Endothelial cell of umbilical vein (primary cell): ENCODE measurements around the gene RBM47. TPM values are rescaled to one million over a fixed set of nuclear protein-coding genes. Genes with fewer than 3 reads are reported as not detected.

ENCODE experiments used
- BruUV-seq: library from RNA; stranded (reverse); fragments of 400-500 nt; replicated peaks from 2 replicates; lab custom pipeline; 2021; lab: Mats Ljungman, UMichigan
- CTCF ChIA-PET: fragments of 300-600, 350-600 bp; sonication (Branson Sonifier 250); formaldehyde crosslinking; loops from one replicate; lab custom pipeline; 2021; ENCODE audit warnings: antibody characterized with exemption, inconsistent platforms; lab: Charles Lee
- POLR2A ChIA-PET: fragments of 300-600, 350-600 bp; sonication (Branson Sonifier 250); formaldehyde crosslinking; loops from one replicate; lab custom pipeline; 2021; ENCODE audit warnings: antibody characterized with exemption, inconsistent platforms; lab: Charles Lee
- DNase-seq: peaks from one replicate; pipeline ENCODE4 v3.0.0-alpha.2; 2011; ENCODE audit warnings: low read depth, low spot score
- FAIRE-seq: peaks from 2 replicates; lab custom pipeline; 2011; peaks lifted over from hg19 to GRCh38; lab: Jason Lieb, UNC
- H2AFZ ChIP-seq: 2 replicates; pipeline ENCODE4 v1.6.0; 2012; ENCODE audit warnings: low read depth, low read length, control low read depth, inconsistent platforms
- H3K27ac ChIP-seq: 2 replicates; pipeline ENCODE4 v1.5.1; 2011; ENCODE audit warnings: low read depth, mild to moderate bottlenecking, control low read depth, low read length, moderate library complexity; ENCODE audit not compliant: insufficient read depth
- H3K27me3 ChIP-seq, 2 experiments: 2 replicates each; pipeline versions ENCODE4 v1.6.0 to v1.6.1; 2011; ENCODE audit warnings: low read length in 2 of 2, mixed read lengths in 1 of 2; ENCODE audit not compliant: control insufficient read depth in 2 of 2, insufficient read depth in 2 of 2
- H3K36me3 ChIP-seq, 2 experiments: 2 replicates in 1 of 2; 3 replicates in 1 of 2; pipeline ENCODE4 v1.5.1; 2011; ENCODE audit warnings: low read length in 2 of 2, mild to moderate bottlenecking in 1 of 2, moderate library complexity in 1 of 2; ENCODE audit not compliant: control insufficient read depth in 2 of 2, insufficient read depth in 2 of 2; ENCODE audit errors: extremely low read depth in 1 of 2
- H3K4me1 ChIP-seq: 3 replicates; pipeline ENCODE4 v1.5.1; 2011; ENCODE audit warnings: mild to moderate bottlenecking, low read length; ENCODE audit not compliant: control insufficient read depth, insufficient read depth; ENCODE audit errors: extremely low read depth
- H3K4me2 ChIP-seq: 2 replicates; pipeline ENCODE4 v1.6.1; 2011; ENCODE audit warnings: low read length, control low read depth, mixed read lengths; ENCODE audit not compliant: insufficient read depth
- H3K4me3 ChIP-seq, 3 experiments: fragments of 200-600 bp in 1 of 3; sonication (generic), shearing (Covaris generic) in 1 of 3; replicated peaks in 1 of 3; 2 replicates each; pipeline ENCODE4 v1.5.1; 2011 to 2016; ENCODE audit warnings: control low read depth in 3 of 3, low read length in 3 of 3, mild to moderate bottlenecking in 2 of 3, inconsistent platforms in 1 of 3, low read depth in 1 of 3, moderate library complexity in 1 of 3; ENCODE audit not compliant: insufficient read depth in 1 of 3
- H3K79me2 ChIP-seq: 2 replicates; pipeline ENCODE4 v1.6.0; 2012; ENCODE audit warnings: low read length, inconsistent platforms; ENCODE audit not compliant: control insufficient read depth, insufficient read depth
- H3K9ac ChIP-seq: replicated peaks from 2 replicates; pipeline ENCODE3; 2011; ENCODE audit warnings: low read length, control low read depth; ENCODE audit not compliant: insufficient read depth; ENCODE audit errors: extremely low read depth
- H3K9me1 ChIP-seq: replicated peaks from 3 replicates; pipeline ENCODE4 v1.6.0; 2011; ENCODE audit warnings: mild to moderate bottlenecking, low read length; ENCODE audit not compliant: control insufficient read depth, insufficient read depth; ENCODE audit errors: extremely low read depth
- H3K9me3 ChIP-seq: replicated peaks from 2 replicates; pipeline ENCODE4 v1.5.1; 2012; ENCODE audit warnings: low read length, inconsistent platforms; ENCODE audit not compliant: control insufficient read depth, insufficient read depth
- H4K20me1 ChIP-seq: replicated peaks from 2 replicates; pipeline ENCODE3; 2011; ENCODE audit warnings: mild to moderate bottlenecking, low read length; ENCODE audit not compliant: control insufficient read depth, insufficient read depth; ENCODE audit errors: extremely low read depth
- CTCF ChIP-seq, 2 donors: IDR thresholded peaks; 1 replicate in 1 of 2; 2 replicates in 1 of 2; pipeline ENCODE4 v1.5.1; 2011; ENCODE audit warnings: low read length in 2 of 2, mild to moderate bottlenecking in 2 of 2, moderate library complexity in 2 of 2, control low read depth in 1 of 2, inconsistent platforms in 1 of 2, low read depth in 1 of 2; ENCODE audit not compliant: insufficient read depth in 1 of 2; ENCODE audit errors: extremely low read depth in 1 of 2
- EZH2 ChIP-seq: IDR thresholded peaks from 2 replicates; pipeline ENCODE4 v1.6.1; 2012; ENCODE audit warnings: borderline replicate concordance, low read depth, mild to moderate bottlenecking, moderate library complexity, low read length, inconsistent platforms; ENCODE audit not compliant: severe bottlenecking
- FOS ChIP-seq: IDR thresholded peaks from 2 replicates; pipeline ENCODE4 v1.6.1; 2011; ENCODE audit warnings: mild to moderate bottlenecking, low read length, moderate library complexity, borderline replicate concordance; ENCODE audit not compliant: insufficient read depth
- GATA2 ChIP-seq: IDR thresholded peaks from 2 replicates; pipeline ENCODE4 v1.7.0; 2011; ENCODE audit warnings: low read depth, mild to moderate bottlenecking, moderate library complexity, mixed read lengths, low read length; ENCODE audit not compliant: insufficient read length, insufficient read depth
- JUN ChIP-seq: IDR thresholded peaks from 2 replicates; pipeline ENCODE4 v1.6.1; 2011; ENCODE audit warnings: borderline replicate concordance, low read depth; ENCODE audit not compliant: insufficient read length, insufficient read depth
- MAX ChIP-seq: IDR thresholded peaks from 2 replicates; pipeline ENCODE4 v1.6.1; 2011; ENCODE audit not compliant: insufficient read depth, insufficient read length
- MYC ChIP-seq: IDR thresholded peaks from one replicate; pipeline ENCODE4 v1.6.1; 2011; ENCODE audit warnings: mild to moderate bottlenecking, low read depth, low read length
- POLR2A ChIP-seq: IDR thresholded peaks from 2 replicates; pipeline ENCODE4 v1.6.1; 2012; ENCODE audit warnings: low read depth, mild to moderate bottlenecking, control low read depth, low read length
- POLR2AphosphoS5 ChIP-seq: IDR thresholded peaks from 2 replicates; pipeline ENCODE4 v1.6.1; 2012; ENCODE audit warnings: low read depth, mild to moderate bottlenecking, control low read depth, low read length, moderate library complexity; ENCODE audit not compliant: insufficient read depth
- dilution Hi-C: fragments of 300-500 bp; cut with MboI; formaldehyde crosslinking; loops from one replicate; pipeline ENCODE4 v1.15.0; 2019; ENCODE audit warnings: low sequenced_read_pairs; ENCODE audit not compliant: extremely low pct_ligation_motif_present
- intact Hi-C: fragments of 100-400 bp; cut with micrococcal nuclease; formaldehyde crosslinking; loops from one replicate; pipeline ENCODE4 v1.10.0; 2022
- polyA plus RNA-seq, 4 experiments: library from polyadenylated mRNA; depleted of rRNA in 3 of 4; stranded (reverse) in 3 of 4; unstranded in 1 of 4; fragments of >200 nt; gene quantifications; 2 replicates each; pipeline versions ENCODE4 v1.2.1 to v1.2.3, GENCODE V29; 2011 to 2012; ENCODE audit warnings: missing spikeins in 1 of 4
- total RNA-seq: library from RNA; stranded (reverse); gene quantifications from 2 replicates; pipeline ENCODE4 v1.2.3, GENCODE V29; 2021

RBM47 gene
- total and polyA plus RNA-seq, 2 donors (not counting 3 experiments of a cell fraction or from before 2014, with no cell fraction given), result not detected

DNA sequence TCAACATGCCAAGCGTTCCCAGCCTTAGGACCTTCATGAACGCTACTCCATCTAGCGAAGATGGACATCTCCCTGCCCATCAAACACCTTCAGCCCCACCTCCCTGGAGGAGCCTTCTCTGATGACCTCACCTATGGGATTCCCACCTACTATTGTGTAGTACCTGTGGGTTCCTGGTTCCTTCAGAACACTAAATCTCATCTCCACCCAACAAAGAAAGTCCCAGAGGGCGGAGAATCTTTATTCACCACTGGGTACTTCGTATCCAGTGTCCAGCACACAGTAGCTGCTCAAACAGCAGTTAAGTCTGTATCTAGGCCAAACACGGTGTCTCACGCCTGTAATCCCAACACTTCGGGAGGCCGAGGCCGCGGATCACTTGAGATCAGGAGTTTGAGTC, 10.1 kb downstream of the RBM47 start:
- TF ChIP-seq JUN (no peak), FOS (no peak), MYC (no peak), MAX (no peak), POLR2A (no peak), GATA2 (no peak), CTCF (IDR thresholded peaks at IDR 0.05; ENCODE audit: extremely low read depth in 1 of 2, insufficient read depth in 1 of 2, low read depth in 1 of 2, low read length in 2 of 2) (no peak), POLR2AphosphoS5 (no peak), EZH2 (no peak)
- no peak overlapping the region for H3K4me2 ChIP-seq
- no TSS peak for BruUV-seq
- H3K27me3 ChIP-seq, result no peaks in the 10 kb centered on the region
- dilution Hi-C loops (no loop called here), intact Hi-C loops (no loop called here)
- no peaks in the 10 kb centered on the region for H3K9me1 ChIP-seq
- no peaks in the 10 kb centered on the region for H4K20me1 ChIP-seq
- no peak for DNase-seq
- H3K79me2 ChIP-seq, result no peaks in the 10 kb centered on the region
- H3K4me1 ChIP-seq, result no peaks in the 10 kb centered on the region
- no peak overlapping the region for H2AFZ ChIP-seq
- ChIA-PET CTCF (no interaction called here), POLR2A (no interaction called here)
- H3K9me3 ChIP-seq, result no peaks in the 10 kb centered on the region
- H3K36me3 ChIP-seq, result no peaks in the 10 kb centered on the region
- FAIRE-seq, result no peak
- H3K4me3 ChIP-seq, result no peak overlapping the region
- no peak overlapping the region for H3K27ac ChIP-seq
- no peak overlapping the region for H3K9ac ChIP-seq
